Tibial nerve (tissue), 4 donors: Measurements from ENCODE around the gene HMCN1. TPM values are rescaled to one million over a fixed set of nuclear protein-coding genes. Genes with fewer than 3 reads are reported as not detected.
"Not testable (repeated sequence)": the region's sequence is repeated elsewhere in the genome, so short reads cannot be mapped to it uniquely, and the experiment has no call there.

Experiments used
- DNase-seq, 2 donors: peaks; one replicate each; pipeline ENCODE4 v3.0.0-alpha.2; 2019; ENCODE audit warnings: low spot score in 2 of 2
- H3K27ac ChIP-seq, 4 donors: fragments of 200-600 bp; sonication (generic) in 3 of 4; one replicate each; pipeline ENCODE4 v1.5.1; 2017 to 2019; ENCODE audit warnings: mild to moderate bottlenecking in 1 of 4
- H3K27me3 ChIP-seq, 2 donors: fragments of 200-600 bp; sonication (generic) in 1 of 2; one replicate each; pipeline versions ENCODE4 v1.5.1 to v1.6.0; 2017 to 2019
- H3K36me3 ChIP-seq, 3 donors: fragments of 200-600 bp; sonication (generic); one replicate each; pipeline ENCODE4 v1.5.1; 2018 to 2019
- H3K4me1 ChIP-seq, 4 donors: fragments of 200-600 bp; sonication (generic) in 3 of 4; one replicate each; pipeline ENCODE4 v1.5.1; 2017 to 2019
- H3K4me3 ChIP-seq, 4 donors: fragments of 200-600 bp; sonication (generic) in 3 of 4; one replicate each; pipeline ENCODE4 v1.5.1; 2017 to 2019; ENCODE audit warnings: mild to moderate bottlenecking in 1 of 4, moderate library complexity in 1 of 4
- H3K9me3 ChIP-seq, 4 donors: fragments of 200-600 bp; sonication (generic) in 3 of 4; one replicate each; pipeline ENCODE4 v1.5.1; 2017 to 2019
- EP300 ChIP-seq, 2 donors: sonication (generic); formaldehyde crosslinking; IDR thresholded peaks; one replicate each; pipeline ENCODE4 v1.6.1; 2017; ENCODE audit warnings: antibody characterized with exemption in 2 of 2, mild to moderate bottlenecking in 1 of 2
- POLR2A ChIP-seq, 2 donors: fragments of 450-650 bp; IDR thresholded peaks; one replicate each; pipeline ENCODE4 v1.6.1; 2017; ENCODE audit warnings: antibody characterized with exemption in 2 of 2, mild to moderate bottlenecking in 2 of 2, moderate library complexity in 2 of 2
- WGBS, 2 donors: methylation state at CpG; one replicate each; pipeline ENCODE4 v1.1.5; 2018; 5-methylcytosine and 5-hydroxymethylcytosine counted together
- total RNA-seq, 4 donors: library from RNA; depleted of rRNA; stranded (reverse); fragments of >200 nt; gene quantifications; one replicate each; pipeline ENCODE4 v1.1.0, GENCODE V29; 2016
- TF ChIP-seq, protein P1 (sequence below), 5 experiments: fragments of 200-600 bp in 3 of 5; fragments of 450-650 bp in 2 of 5; sonication (generic) in 3 of 5; IDR thresholded peaks; one replicate each; pipeline ENCODE4 v1.5.1; 2016 to 2019; ENCODE audit warnings: antibody characterized with exemption in 5 of 5, mild to moderate bottlenecking in 3 of 5, moderate library complexity in 2 of 5

HMCN1 gene
- total RNA-seq, 4 donors from 2014 or later: 2.1 to 13.3 (median 3.9) TPM

DNA sequence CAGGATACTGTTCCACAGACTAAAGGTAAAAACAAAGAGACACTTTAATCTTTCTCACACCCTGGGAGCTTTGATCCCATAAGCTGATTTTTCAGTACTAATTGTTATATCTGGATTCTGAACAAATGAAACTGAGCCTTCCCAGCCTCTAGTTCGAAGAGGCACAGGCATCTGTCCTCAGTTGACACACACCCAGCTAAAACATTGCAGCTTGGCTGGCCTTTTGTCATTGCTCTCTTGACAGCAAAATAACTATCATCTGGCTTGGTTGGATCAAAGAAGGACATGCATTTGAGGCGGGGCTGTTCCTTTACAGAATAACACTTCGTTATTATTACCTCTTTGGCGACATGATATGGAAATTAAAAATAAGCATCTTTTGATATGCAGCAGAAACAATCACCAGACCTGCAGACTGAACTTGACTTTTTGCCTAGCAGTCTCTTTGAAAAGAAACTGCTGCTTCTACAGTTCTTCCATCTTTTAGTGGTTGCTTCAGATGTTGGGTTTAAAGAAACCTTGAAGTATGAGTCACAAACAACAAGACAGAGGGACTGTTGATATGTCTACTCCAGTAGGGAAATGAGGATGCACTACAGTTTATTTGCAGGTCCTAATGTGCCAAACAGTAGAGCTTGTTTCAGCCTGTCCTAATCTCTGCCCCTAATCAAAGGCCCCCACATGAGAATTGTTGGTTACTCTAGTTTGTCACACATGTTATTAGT, 474.4 kb downstream of the HMCN1 start:
- 66 to 74% methylated on average over 4 of the region's 4 CpGs for WGBS, 2 donors
- H3K4me1 ChIP-seq: no peaks in the 10 kb centered on the region
- DNase-seq: no peak

GRCh38 chr1:186210258-186210657, 476.1 kb downstream of the HMCN1 start:
- no peak for TF ChIP-seq EP300 (IDR thresholded peaks at IDR 0.05)
- TF ChIP-seq, protein P1, sequence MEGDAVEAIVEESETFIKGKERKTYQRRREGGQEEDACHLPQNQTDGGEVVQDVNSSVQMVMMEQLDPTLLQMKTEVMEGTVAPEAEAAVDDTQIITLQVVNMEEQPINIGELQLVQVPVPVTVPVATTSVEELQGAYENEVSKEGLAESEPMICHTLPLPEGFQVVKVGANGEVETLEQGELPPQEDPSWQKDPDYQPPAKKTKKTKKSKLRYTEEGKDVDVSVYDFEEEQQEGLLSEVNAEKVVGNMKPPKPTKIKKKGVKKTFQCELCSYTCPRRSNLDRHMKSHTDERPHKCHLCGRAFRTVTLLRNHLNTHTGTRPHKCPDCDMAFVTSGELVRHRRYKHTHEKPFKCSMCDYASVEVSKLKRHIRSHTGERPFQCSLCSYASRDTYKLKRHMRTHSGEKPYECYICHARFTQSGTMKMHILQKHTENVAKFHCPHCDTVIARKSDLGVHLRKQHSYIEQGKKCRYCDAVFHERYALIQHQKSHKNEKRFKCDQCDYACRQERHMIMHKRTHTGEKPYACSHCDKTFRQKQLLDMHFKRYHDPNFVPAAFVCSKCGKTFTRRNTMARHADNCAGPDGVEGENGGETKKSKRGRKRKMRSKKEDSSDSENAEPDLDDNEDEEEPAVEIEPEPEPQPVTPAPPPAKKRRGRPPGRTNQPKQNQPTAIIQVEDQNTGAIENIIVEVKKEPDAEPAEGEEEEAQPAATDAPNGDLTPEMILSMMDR (IDR thresholded peaks at IDR 0.05): no peak
- no peaks in the 10 kb centered on the region for H3K36me3 ChIP-seq
- 90% methylated on average over 10 of the region's 10 CpGs for WGBS, 2 donors
- no peaks in the 10 kb centered on the region for H3K9me3 ChIP-seq
- no peaks in the 10 kb centered on the region for H3K27me3 ChIP-seq
- DNase-seq: no peak
- no peaks in the 10 kb centered on the region for H3K4me1 ChIP-seq
- no peak overlapping the region for H3K27ac ChIP-seq
- H3K4me3 ChIP-seq: no peak overlapping the region

More for the DNA sequence above, 474.4 kb downstream of the HMCN1 start:
- Histone ChIP-seq H3K27ac (no peak overlapping the region), H3K36me3 (no peaks in the 10 kb centered on the region), H3K9me3 (no peaks in the 10 kb centered on the region), H3K4me3 (no peak overlapping the region), H3K27me3 (no peaks in the 10 kb centered on the region)
- TF ChIP-seq POLR2A (IDR thresholded peaks at IDR 0.05) (no peak), EP300 (IDR thresholded peaks at IDR 0.05) (no peak)
- TF ChIP-seq, protein P1 (IDR thresholded peaks at IDR 0.05): no peak

DNA sequence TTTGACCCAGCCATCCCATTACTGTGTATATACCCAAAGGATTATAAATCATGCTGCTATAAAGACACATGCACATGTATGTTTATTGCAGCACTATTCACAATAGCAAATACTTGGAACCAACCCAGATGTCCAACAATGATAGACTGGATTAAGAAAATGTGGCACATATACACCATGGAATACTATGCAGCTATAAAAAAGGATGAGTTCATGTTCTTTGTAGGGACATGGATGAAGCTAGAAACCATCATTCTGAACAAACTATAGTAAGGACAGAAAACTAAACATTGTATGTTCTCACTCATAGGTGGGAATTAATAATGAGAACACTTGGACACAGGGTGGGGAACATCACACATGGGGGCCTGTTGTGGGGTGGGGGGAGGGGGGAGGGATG, 477.4 kb downstream of the HMCN1 start:
- H3K27me3 ChIP-seq: not testable (repeated sequence)

DNA sequence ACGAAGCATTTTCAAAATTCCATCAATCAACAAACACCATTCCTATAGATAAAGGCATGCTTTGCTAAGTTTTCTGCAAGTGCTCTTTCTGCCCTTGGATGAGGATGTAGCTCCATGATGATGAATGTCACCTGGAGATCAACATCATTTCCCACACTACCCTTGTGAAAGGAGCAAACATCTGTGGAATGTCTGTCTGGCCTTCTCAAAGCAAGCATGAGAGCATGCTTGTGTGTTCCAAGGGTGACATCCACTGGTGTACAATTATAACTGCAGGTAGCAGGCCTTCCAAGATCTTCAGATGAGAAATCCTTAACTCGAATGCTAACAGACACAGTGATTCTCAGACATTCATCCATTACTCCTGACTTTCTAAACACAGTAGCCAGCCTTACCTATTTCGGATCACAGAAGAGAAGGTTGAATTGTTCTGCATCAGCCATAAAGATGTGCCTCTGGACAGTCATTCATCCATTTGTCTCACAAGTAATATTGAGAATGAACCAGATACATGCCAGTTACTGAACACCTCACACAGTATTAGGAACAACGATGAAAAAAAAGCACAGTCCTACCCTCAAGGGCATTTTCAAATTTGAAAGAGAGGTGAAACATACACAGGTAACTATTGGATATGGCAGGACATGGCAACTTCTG, 478.5 kb downstream of the HMCN1 start:
- no peak overlapping the region for H3K27ac ChIP-seq
- H3K4me3 ChIP-seq: no peak overlapping the region
- no peaks in the 10 kb centered on the region for H3K36me3 ChIP-seq
- DNase-seq: peak in 1 of 2 donors; percentile 41
- WGBS, 2 donors: 39 to 45% methylated on average over 4 of the region's 4 CpGs
- peak in 1 of 2 donors; percentile 53 for TF ChIP-seq EP300 (IDR thresholded peaks at IDR 0.05)
- TF ChIP-seq, protein P1 (IDR thresholded peaks at IDR 0.05): peak; percentile 56 to 83 (median 81)
- TF ChIP-seq POLR2A (IDR thresholded peaks at IDR 0.05): no peak
- no peaks in the 10 kb centered on the region for H3K9me3 ChIP-seq
- no peaks in the 10 kb centered on the region for H3K27me3 ChIP-seq
- H3K4me1 ChIP-seq: no peaks in the 10 kb centered on the region

More for the DNA sequence above, 477.4 kb downstream of the HMCN1 start:
- H3K4me3 ChIP-seq, H3K4me1 ChIP-seq, H3K9me3 ChIP-seq, DNase-seq, H3K36me3 ChIP-seq, H3K27ac ChIP-seq: not testable (repeated sequence)

DNA sequence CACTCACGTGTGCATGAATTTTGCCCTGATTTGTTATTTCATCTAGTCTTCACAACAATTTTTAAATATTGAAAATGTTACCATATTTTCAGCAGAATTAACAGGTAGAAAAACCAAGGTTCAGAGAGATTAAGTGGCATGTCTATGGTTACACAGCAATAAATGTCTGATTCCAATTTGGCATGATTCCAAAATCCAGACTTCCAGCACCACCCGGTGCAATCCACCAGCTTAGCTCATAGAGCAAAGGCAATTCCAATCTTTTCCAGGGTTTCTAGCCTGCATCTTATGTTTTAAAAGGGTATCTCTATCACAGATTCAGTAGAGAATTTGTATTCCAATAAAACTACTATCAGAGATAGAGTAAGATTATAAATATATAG, 479.0 kb downstream of the HMCN1 start:
- no peak for DNase-seq
- H3K4me3 ChIP-seq: no peak overlapping the region
- no peaks in the 10 kb centered on the region for H3K4me1 ChIP-seq
- H3K27ac ChIP-seq: no peak overlapping the region
- H3K27me3 ChIP-seq: no peaks in the 10 kb centered on the region
- 51 to 57% methylated on average over 2 of the region's 2 CpGs for WGBS, 2 donors
- no peaks in the 10 kb centered on the region for H3K36me3 ChIP-seq
- H3K9me3 ChIP-seq: no peaks in the 10 kb centered on the region
- TF ChIP-seq EP300 (IDR thresholded peaks at IDR 0.05) (no peak), POLR2A (IDR thresholded peaks at IDR 0.05) (no peak)
- TF ChIP-seq, protein P1 (IDR thresholded peaks at IDR 0.05): no peak
